Esophagus squamous epithelium (tissue), 5 donors: ENCODE data around the gene GPC3. TPM values are rescaled to one million over a fixed set of nuclear protein-coding genes. Genes with fewer than 3 reads are reported as not detected.

ENCODE experiments used
- DNase-seq: peaks from one replicate; lab custom pipeline; 2025; lab: John Stamatoyannopoulos, UW
- H3K27ac ChIP-seq, 4 donors: fragments of 200-600 bp; sonication (generic); one replicate each; pipeline ENCODE4 v1.5.1; 2016 to 2019; ENCODE audit warnings: mild to moderate bottlenecking in 1 of 4
- H3K27me3 ChIP-seq, 4 donors: fragments of 200-600 bp; sonication (generic); 1 replicate in 3 of 4; 2 replicates in 1 of 4; pipeline versions ENCODE4 v1.5.1 to v1.6.0; 2017 to 2021; ENCODE audit warnings: antibody characterized with exemption in 1 of 4
- H3K36me3 ChIP-seq, 3 donors: fragments of 200-600 bp; sonication (generic); one replicate each; pipeline ENCODE4 v1.5.1; 2016 to 2019
- H3K4me1 ChIP-seq, 3 donors: fragments of 200-600 bp; sonication (generic); one replicate each; pipeline ENCODE4 v1.5.1; 2017 to 2019
- H3K4me3 ChIP-seq, 4 donors: fragments of 200-600 bp; sonication (generic); 1 replicate in 3 of 4; 2 replicates in 1 of 4; pipeline ENCODE4 v1.5.1; 2016 to 2019; ENCODE audit warnings: mild to moderate bottlenecking in 2 of 4, moderate library complexity in 1 of 4
- H3K9me3 ChIP-seq, 3 donors: fragments of 200-600 bp; sonication (generic); one replicate each; pipeline ENCODE4 v1.5.1; 2016 to 2019
- CTCF ChIP-seq, 6 experiments: fragments of 450-650 bp in 4 of 6; fragments of 200-600 bp in 2 of 6; sonication (generic) in 2 of 6; IDR thresholded peaks; one replicate each; pipeline ENCODE4 v1.5.1; 2016 to 2019; ENCODE audit warnings: antibody characterized with exemption in 6 of 6, mild to moderate bottlenecking in 4 of 6, moderate library complexity in 4 of 6
- POLR2A ChIP-seq, 4 donors: fragments of 450-650 bp; IDR thresholded peaks; one replicate each; pipeline ENCODE4 v1.6.1; 2017; ENCODE audit warnings: antibody characterized with exemption in 4 of 4, mild to moderate bottlenecking in 4 of 4, moderate library complexity in 3 of 4
- WGBS, 2 donors: methylation state at CpG; one replicate each; pipeline ENCODE4 v1.1.5; 2018; 5-methylcytosine and 5-hydroxymethylcytosine counted together
- intact Hi-C: fragments of 100-400 bp; cut with DNase I; formaldehyde crosslinking; loops from one replicate; pipeline ENCODE4 v1.15.0; 2022
- total RNA-seq, 4 donors: library from RNA; depleted of rRNA; stranded (reverse); fragments of >200 nt; gene quantifications; one replicate each; pipeline ENCODE4 v1.1.0, GENCODE V29; 2016
- donor health status: DM: yes; HTN: yes; CAD: no.

The GPC3 gene
- total RNA-seq, 4 donors from 2014 or later = 0.44 to 2.8 (median 1.7) TPM; not detected in 1

DNA sequence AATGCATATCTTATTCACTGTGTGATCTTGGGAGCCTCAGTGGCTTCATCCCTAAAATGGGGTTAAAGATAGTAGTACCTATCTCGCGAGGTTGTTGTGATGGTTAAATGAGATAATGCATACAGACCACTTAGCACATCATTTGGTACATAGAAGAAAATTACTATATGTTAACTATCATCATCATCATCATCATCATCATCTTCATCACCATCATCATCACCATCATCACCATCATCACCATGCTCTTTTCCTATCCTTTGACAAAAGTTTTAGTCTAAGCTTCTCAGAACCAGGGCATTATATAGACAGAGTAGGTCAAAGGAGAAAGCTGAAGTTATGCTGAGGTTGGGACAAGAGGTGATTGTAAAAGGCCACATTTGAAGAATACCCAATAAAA, 145.0 kb downstream of the GPC3 start:
- Histone ChIP-seq H3K4me1 (no peaks in the 10 kb centered on the region), H3K27ac (no peak overlapping the region), H3K4me3 (no peak overlapping the region), H3K27me3 (no peaks in the 10 kb centered on the region), H3K36me3 (no peaks in the 10 kb centered on the region), H3K9me3 (no peaks in the 10 kb centered on the region)
- intact Hi-C loops = no loop called here
- no peak for DNase-seq
- no peak for TF ChIP-seq CTCF (IDR thresholded peaks at IDR 0.05)
- TF ChIP-seq POLR2A (IDR thresholded peaks at IDR 0.05) = no peak
- 90 to 96% methylated on average over 2 of the region's 2 CpGs for WGBS, 2 donors

GRCh38 chrX:133838761-133839676, 146.4 kb downstream of the GPC3 start:
- no peaks in the 10 kb centered on the region for H3K9me3 ChIP-seq
- WGBS, 2 donors = 42 to 68% methylated on average over 3 to 5 of the region's 5 CpGs
- no peak overlapping the region for H3K27ac ChIP-seq
- peak in 4 of 6 experiments; percentile 9 to 33 (median 22) for TF ChIP-seq CTCF (IDR thresholded peaks at IDR 0.05)
- no peak for TF ChIP-seq POLR2A (IDR thresholded peaks at IDR 0.05)
- H3K27me3 ChIP-seq = no peaks in the 10 kb centered on the region
- intact Hi-C loops = no loop called here
- H3K36me3 ChIP-seq = no peaks in the 10 kb centered on the region
- no peaks in the 10 kb centered on the region for H3K4me1 ChIP-seq
- no peak overlapping the region for H3K4me3 ChIP-seq
- no peak for DNase-seq

DNA sequence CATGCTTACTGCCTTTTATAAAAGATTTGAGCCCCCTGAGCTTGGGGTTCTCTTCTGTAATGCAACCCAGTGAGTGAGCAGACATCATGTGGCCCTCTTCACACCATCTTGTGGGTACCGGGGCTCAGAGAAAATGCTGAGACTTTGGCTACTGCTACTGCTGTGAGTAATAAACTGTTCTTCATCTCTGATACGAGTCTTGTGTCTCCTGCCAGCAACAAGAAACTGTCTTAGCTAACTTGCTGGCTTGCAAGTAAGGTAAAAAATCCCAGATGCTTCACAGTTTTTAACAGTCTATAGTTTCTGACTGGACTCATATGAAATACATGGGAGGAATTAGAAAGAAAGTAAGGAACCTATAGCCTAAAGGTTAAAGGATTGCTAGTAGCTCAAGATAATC, 148.3 kb downstream of the GPC3 start:
- H3K4me1 ChIP-seq = no peaks in the 10 kb centered on the region
- H3K4me3 ChIP-seq = no peak overlapping the region
- no peaks in the 10 kb centered on the region for H3K36me3 ChIP-seq
- no peaks in the 10 kb centered on the region for H3K27me3 ChIP-seq
- TF ChIP-seq CTCF (IDR thresholded peaks at IDR 0.05) (no peak), POLR2A (IDR thresholded peaks at IDR 0.05) (no peak)
- H3K27ac ChIP-seq = no peak overlapping the region
- H3K9me3 ChIP-seq = no peaks in the 10 kb centered on the region
- intact Hi-C loops = no loop called here
- WGBS, 2 donors = 31 to 52% methylated on average over 2 of the region's 2 CpGs
- no peak for DNase-seq

DNA sequence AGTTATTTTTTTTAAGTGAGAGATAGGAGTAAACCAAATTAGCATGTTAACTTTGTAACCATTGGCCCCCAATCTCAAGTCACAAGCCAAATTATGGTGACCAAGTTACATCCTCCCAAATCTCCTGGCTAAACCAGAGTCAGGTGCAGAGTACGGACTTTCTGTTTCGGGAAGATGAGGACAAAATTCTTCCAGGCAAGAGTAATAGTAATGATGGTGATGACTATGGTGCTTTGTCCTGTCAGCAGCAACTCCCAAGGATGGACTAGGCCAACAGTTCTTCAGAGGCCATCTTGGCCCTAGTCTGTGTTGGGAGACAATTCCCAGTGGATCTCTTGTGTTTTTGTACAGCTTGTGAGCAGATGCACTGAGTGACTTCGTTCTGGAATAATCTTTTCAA, 148.8 kb downstream of the GPC3 start:
- Histone ChIP-seq H3K9me3 (no peaks in the 10 kb centered on the region), H3K4me1 (no peaks in the 10 kb centered on the region), H3K27ac (no peak overlapping the region), H3K27me3 (no peaks in the 10 kb centered on the region), H3K4me3 (no peak overlapping the region), H3K36me3 (no peaks in the 10 kb centered on the region)
- intact Hi-C loops = no loop called here
- DNase-seq = no peak
- 57 to 70% methylated on average over 3 of the region's 3 CpGs for WGBS, 2 donors
- TF ChIP-seq POLR2A (IDR thresholded peaks at IDR 0.05) (no peak), CTCF (IDR thresholded peaks at IDR 0.05) (no peak)

GRCh38 chrX:133834771-133835170, 150.6 kb downstream of the GPC3 start:
- no peak for TF ChIP-seq CTCF (IDR thresholded peaks at IDR 0.05)
- TF ChIP-seq POLR2A (IDR thresholded peaks at IDR 0.05) = no peak
- H3K4me3 ChIP-seq = no peak overlapping the region
- 45 to 100% methylated on average over 1 of the region's 1 CpG for WGBS, 2 donors
- H3K27me3 ChIP-seq = no peaks in the 10 kb centered on the region
- no peak overlapping the region for H3K27ac ChIP-seq
- intact Hi-C loops = no loop called here
- no peaks in the 10 kb centered on the region for H3K36me3 ChIP-seq
- DNase-seq = no peak
- H3K9me3 ChIP-seq = no peaks in the 10 kb centered on the region
- no peaks in the 10 kb centered on the region for H3K4me1 ChIP-seq
